Smooth muscle cell (in vitro differentiated cells): ENCODE results near the gene ABHD14A. TPM values are rescaled to one million over a fixed set of nuclear protein-coding genes. Genes with fewer than 3 reads are reported as not detected.

Experiments used
- DNase-seq: peaks from one replicate; lab custom pipeline; 2025; ENCODE audit not compliant: unreplicated experiment; lab: John Stamatoyannopoulos, UW
- H2AFZ ChIP-seq: fragments of 200-600 bp; sonication (generic); 2 replicates; pipeline ENCODE4 v1.6.0; 2016; ENCODE audit warnings: antibody characterized with exemption, low read depth, mild to moderate bottlenecking
- H3F3A ChIP-seq: fragments of 200-600 bp; sonication (generic); 2 replicates; pipeline ENCODE4 v1.6.0; 2017; ENCODE audit warnings: antibody characterized with exemption, low read depth
- H3K27ac ChIP-seq: fragments of 200-600 bp; sonication (generic); 2 replicates; pipeline ENCODE4 v1.5.1; 2016; ENCODE audit warnings: low read depth, mild to moderate bottlenecking
- H3K27me3 ChIP-seq: fragments of 200-600 bp; sonication (generic); 2 replicates; pipeline ENCODE4 v1.6.1; 2016; ENCODE audit warnings: low read depth, mild to moderate bottlenecking
- H3K36me3 ChIP-seq: fragments of 200-600 bp; sonication (generic); 2 replicates; pipeline ENCODE4 v1.5.1; 2016; ENCODE audit warnings: low read depth
- H3K4me1 ChIP-seq: fragments of 200-600 bp; sonication (generic); 2 replicates; pipeline ENCODE4 v1.5.1; 2016; ENCODE audit warnings: low read depth
- H3K4me2 ChIP-seq: fragments of 200-600 bp; sonication (generic); 2 replicates; pipeline ENCODE4 v1.6.0; 2016; ENCODE audit warnings: mild to moderate bottlenecking
- H3K4me3 ChIP-seq: fragments of 200-600 bp; sonication (generic); 2 replicates; pipeline ENCODE4 v1.5.1; 2016; ENCODE audit warnings: mild to moderate bottlenecking
- H3K79me2 ChIP-seq: fragments of 200-600 bp; sonication (generic); 2 replicates; pipeline ENCODE4 v1.6.0; 2016; ENCODE audit warnings: low read depth, mild to moderate bottlenecking
- H3K9ac ChIP-seq: fragments of 200-600 bp; sonication (generic); 2 replicates; pipeline ENCODE4 v1.6.0; 2016; ENCODE audit warnings: low read depth
- H3K9me3 ChIP-seq: fragments of 200-600 bp; sonication (generic); replicated peaks from 2 replicates; pipeline ENCODE4 v1.5.1; 2016; ENCODE audit warnings: low read depth
- H4K20me1 ChIP-seq: fragments of 200-600 bp; sonication (generic); 2 replicates; pipeline ENCODE4 v1.6.0; 2016; ENCODE audit warnings: low read depth
- WGBS: methylation state at CpG from one replicate; pipeline ENCODE4 v1.1.7; 2016; ENCODE audit warnings: low lambda C conversion rate; 5-methylcytosine and 5-hydroxymethylcytosine counted together
- polyA plus RNA-seq: library from polyadenylated mRNA; unstranded; fragments of >200 nt; fragmentation: Nextera tagmentation; extraction: Ambion mirVana; gene quantifications from 2 replicates; pipeline ENCODE4 v1.2.1, GENCODE V29; 2016
- total RNA-seq: library from RNA; depleted of rRNA; stranded (reverse); fragments of >200 nt; gene quantifications from 2 replicates; pipeline ENCODE4 v1.2.3, GENCODE V29; 2014
- TF ChIP-seq, protein P1 (sequence below): fragments of 200-600 bp; sonication (generic); IDR thresholded peaks from 2 replicates; pipeline ENCODE4 v1.5.1; 2017; ENCODE audit warnings: borderline replicate concordance, mild to moderate bottlenecking, antibody characterized with exemption; ENCODE audit not compliant: insufficient read depth, poor library complexity, severe bottlenecking

Gene ABHD14A
- total and polyA plus RNA-seq, 2 experiments from 2014 or later, result 16.1 to 49.7 TPM

DNA sequence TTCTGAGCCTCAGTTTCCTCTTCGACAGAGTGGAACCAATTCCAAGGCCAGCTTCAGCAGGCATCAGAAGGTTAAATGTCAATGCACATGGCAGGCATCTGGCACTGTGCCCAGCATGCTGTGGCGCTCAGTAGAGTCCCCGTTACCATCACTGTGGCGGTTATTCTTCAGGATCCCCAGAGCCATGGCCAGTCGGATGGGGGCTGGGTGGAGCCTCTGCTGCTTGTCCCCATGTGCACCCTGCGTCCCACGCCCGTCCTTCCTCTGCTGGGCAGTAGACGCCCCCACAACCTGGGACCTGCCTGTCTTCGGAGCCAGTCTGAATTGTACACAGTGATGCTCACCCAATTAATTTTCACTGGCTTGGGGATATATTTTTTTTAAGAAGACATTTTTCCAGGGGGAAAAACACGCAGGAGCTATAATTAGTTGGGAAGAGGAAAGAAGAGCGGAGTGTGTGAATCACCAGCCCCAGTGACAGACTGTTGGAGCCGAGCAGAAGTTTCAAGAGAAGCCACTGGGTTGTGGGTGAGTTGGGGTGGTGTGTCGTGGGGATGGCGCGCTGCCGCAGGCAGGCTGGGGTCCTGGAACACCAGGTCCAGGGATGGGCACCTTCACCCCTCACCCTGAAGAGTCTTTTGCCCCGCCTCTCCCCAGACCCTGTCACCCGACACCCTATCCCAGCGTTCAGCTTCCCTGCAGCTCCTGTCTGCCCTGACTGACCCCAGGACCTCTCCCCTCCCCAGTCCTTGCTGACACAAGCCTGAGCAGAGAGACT lies 47.6 kb downstream of the ABHD14A start:
- H3K9ac ChIP-seq, result no peak overlapping the region
- H3K4me3 ChIP-seq, result no peak overlapping the region
- H3K27me3 ChIP-seq, result no peaks in the 10 kb centered on the region
- 54% methylated on average over 19 of the region's 20 CpGs for WGBS
- no peaks in the 10 kb centered on the region for H3K36me3 ChIP-seq
- H4K20me1 ChIP-seq, result no peaks in the 10 kb centered on the region
- H3F3A ChIP-seq, result peaks cover 9% of the 10 kb centered on the region
- no peak overlapping the region for H2AFZ ChIP-seq
- H3K4me1 ChIP-seq, result peaks cover 9% of the 10 kb centered on the region
- peak overlapping the region; percentile 4 for H3K27ac ChIP-seq
- no peak for DNase-seq
- TF ChIP-seq, protein P1, sequence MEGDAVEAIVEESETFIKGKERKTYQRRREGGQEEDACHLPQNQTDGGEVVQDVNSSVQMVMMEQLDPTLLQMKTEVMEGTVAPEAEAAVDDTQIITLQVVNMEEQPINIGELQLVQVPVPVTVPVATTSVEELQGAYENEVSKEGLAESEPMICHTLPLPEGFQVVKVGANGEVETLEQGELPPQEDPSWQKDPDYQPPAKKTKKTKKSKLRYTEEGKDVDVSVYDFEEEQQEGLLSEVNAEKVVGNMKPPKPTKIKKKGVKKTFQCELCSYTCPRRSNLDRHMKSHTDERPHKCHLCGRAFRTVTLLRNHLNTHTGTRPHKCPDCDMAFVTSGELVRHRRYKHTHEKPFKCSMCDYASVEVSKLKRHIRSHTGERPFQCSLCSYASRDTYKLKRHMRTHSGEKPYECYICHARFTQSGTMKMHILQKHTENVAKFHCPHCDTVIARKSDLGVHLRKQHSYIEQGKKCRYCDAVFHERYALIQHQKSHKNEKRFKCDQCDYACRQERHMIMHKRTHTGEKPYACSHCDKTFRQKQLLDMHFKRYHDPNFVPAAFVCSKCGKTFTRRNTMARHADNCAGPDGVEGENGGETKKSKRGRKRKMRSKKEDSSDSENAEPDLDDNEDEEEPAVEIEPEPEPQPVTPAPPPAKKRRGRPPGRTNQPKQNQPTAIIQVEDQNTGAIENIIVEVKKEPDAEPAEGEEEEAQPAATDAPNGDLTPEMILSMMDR, result no peak
- H3K79me2 ChIP-seq, result no peaks in the 10 kb centered on the region
- H3K4me2 ChIP-seq, result peak overlapping the region; percentile 59
- H3K9me3 ChIP-seq, result no peaks in the 10 kb centered on the region

DNA sequence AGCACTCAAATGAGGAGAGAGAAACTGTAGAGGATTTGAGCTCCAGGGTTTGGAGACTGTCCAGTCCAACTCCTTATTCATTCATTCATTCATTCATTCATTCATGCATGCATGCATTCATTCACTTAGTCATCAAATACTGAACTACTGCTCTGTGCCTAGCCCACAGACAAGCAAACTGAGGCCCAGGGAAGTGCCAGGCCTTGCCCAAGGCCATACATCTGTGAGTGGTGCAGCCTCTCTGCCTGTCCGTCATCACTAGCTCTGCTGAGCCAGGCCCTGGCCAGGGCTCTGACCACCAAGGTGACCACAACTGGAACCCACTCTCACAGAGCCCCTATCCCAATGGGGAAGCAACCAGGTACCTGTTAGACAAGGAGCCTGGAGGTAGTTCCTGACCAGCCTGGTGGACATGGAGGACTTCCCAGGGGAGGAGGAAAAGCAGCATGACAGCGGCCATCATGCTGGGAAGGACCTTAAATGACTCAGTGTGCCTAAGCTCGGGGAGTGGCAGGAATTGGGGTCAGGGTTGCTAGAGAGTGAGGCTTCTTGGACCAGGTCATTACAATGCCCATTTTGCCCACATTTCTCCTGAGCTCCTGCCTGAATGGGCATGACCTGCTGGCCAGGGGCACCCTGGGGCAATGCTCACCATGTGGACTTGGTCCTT lies 48.4 kb downstream of the ABHD14A start:
- Histone ChIP-seq H3K9ac (no peak overlapping the region), H3K4me3 (no peak overlapping the region), H3K27me3 (no peaks in the 10 kb centered on the region), H4K20me1 (no peaks in the 10 kb centered on the region), H3F3A (peaks cover 9% of the 10 kb centered on the region), H2AFZ (no peak overlapping the region), H3K36me3 (no peaks in the 10 kb centered on the region), H3K79me2 (no peaks in the 10 kb centered on the region), H3K4me1 (peaks cover 9% of the 10 kb centered on the region), H3K27ac (no peak overlapping the region), H3K9me3 (no peaks in the 10 kb centered on the region), H3K4me2 (peak overlapping the region; percentile 59)
- TF ChIP-seq, protein P1, result no peak
- DNase-seq, result no peak
- WGBS, result 91% methylated on average over 3 of the region's 3 CpGs

DNA sequence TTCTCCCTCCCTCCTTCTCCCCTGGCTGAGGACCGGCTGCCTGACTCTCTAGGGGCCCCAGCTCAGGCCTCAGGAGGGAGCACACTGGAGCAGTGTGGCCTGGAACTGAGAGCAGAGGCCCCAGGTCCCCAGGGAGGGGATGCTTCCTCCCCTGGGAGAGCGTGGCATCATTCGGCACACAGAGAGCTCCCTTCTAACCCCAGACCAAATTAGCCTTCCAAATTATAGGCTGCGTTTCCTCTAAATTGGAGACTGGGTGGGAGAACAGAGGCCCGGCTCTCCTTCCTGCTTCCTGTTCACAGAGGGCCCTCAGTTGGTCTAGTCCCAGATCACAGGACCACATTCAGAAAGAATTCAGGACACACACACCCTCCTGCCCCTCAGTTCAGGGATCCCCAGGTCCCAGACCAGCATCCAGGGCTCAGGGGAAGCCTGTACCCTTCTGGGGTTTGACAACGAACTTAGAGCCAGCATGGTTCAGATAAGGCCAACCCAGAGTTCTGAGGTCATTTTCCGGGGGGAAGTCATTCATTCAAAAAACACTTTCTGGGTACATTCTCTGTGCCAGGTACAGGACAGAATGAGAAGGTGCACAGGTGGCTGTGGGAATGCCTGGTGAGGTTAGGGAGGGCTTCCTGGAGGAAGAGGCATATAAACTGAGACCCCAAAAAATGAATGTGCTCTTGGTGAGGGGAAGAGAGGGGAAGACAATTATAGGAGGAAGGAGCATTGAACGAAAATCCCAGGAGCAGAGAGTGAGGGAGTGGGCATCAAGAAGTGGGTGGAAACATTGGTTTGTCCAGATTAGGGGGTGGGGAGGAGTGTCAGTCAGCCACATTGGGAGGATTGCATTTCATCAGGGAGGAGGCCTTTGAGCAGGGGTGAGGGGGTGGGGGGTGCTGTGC lies 49.2 kb downstream of the ABHD14A start:
- Histone ChIP-seq H3K4me3 (no peak overlapping the region), H3K9me3 (no peaks in the 10 kb centered on the region), H4K20me1 (no peaks in the 10 kb centered on the region), H3K79me2 (no peaks in the 10 kb centered on the region), H3K4me1 (peaks cover 9% of the 10 kb centered on the region), H3K9ac (no peak overlapping the region), H3K27me3 (no peaks in the 10 kb centered on the region), H3F3A (peaks cover 9% of the 10 kb centered on the region), H3K27ac (no peak overlapping the region), H2AFZ (no peak overlapping the region), H3K36me3 (no peaks in the 10 kb centered on the region), H3K4me2 (no peak overlapping the region)
- WGBS, result 73% methylated on average over 8 of the region's 8 CpGs
- TF ChIP-seq, protein P1, result no peak
- DNase-seq, result no peak
